Gastrocnemius medialis (tissue), 4 donors: ENCODE results near the gene ENSA.
"Not testable (repeated sequence)": the region's sequence is repeated elsewhere in the genome, so short reads cannot be mapped to it uniquely, and the experiment has no call there.

Experiments used
- CTCF ChIP-seq, 5 experiments: fragments of 450-650 bp in 3 of 5; fragments of 200-600 bp in 2 of 5; sonication (generic) in 2 of 5; IDR thresholded peaks in 4 of 5; conservative IDR thresholded peaks in 1 of 5; 1 replicate in 4 of 5; 2 replicates in 1 of 5; pipeline ENCODE4 v1.5.1; 2016 to 2019; ENCODE audit warnings: antibody characterized with exemption in 5 of 5, mild to moderate bottlenecking in 3 of 5, moderate library complexity in 3 of 5
- POLR2A ChIP-seq, 2 donors: fragments of 450-650 bp; IDR thresholded peaks; one replicate each; pipeline ENCODE4 v1.6.1; 2017; ENCODE audit warnings: antibody characterized with exemption in 2 of 2, mild to moderate bottlenecking in 2 of 2, moderate library complexity in 2 of 2

- TF ChIP-seq CTCF (IDR thresholded peaks at IDR 0.05 in 4 of 5, conservative IDR thresholded peaks at IDR 0.05 in 1 of 5); POLR2A (IDR thresholded peaks at IDR 0.05): not testable (repeated sequence)
Observed at GRCh38 chr1:150605451-150605731, 24.0 kb downstream of the ENSA start.
